Endothelial cell (in vitro differentiated cells): Measurements from ENCODE around the gene CA10. TPM values are rescaled to one million over a fixed set of nuclear protein-coding genes. Genes with fewer than 3 reads are reported as not detected.

Experiments used
- DNase-seq: peaks from one replicate; pipeline ENCODE4 v3.0.0; 2021; ENCODE audit warnings: low spot score
- H3K27ac Mint-ChIP-seq: one replicate; pipeline ENCODE4 v1.8.0; 2021; ENCODE audit warnings: mixed read lengths, inconsistent platforms; ENCODE audit not compliant: unreplicated experiment
- H3K27me3 Mint-ChIP-seq: one replicate; pipeline ENCODE4 v1.8.0; 2021; ENCODE audit warnings: mild to moderate bottlenecking, moderate library complexity, mixed read lengths, inconsistent platforms; ENCODE audit not compliant: unreplicated experiment
- H3K36me3 Mint-ChIP-seq: one replicate; pipeline ENCODE4 v1.8.0; 2021; ENCODE audit warnings: mild to moderate bottlenecking, low read depth, mixed read lengths, inconsistent platforms; ENCODE audit not compliant: unreplicated experiment
- H3K4me1 Mint-ChIP-seq: one replicate; pipeline ENCODE4 v1.8.0; 2021; ENCODE audit warnings: mild to moderate bottlenecking, mixed read lengths, inconsistent platforms; ENCODE audit not compliant: unreplicated experiment
- H3K4me3 Mint-ChIP-seq: one replicate; pipeline ENCODE4 v1.8.0; 2021; ENCODE audit warnings: mild to moderate bottlenecking, mixed read lengths, inconsistent platforms; ENCODE audit not compliant: unreplicated experiment
- H3K9me3 Mint-ChIP-seq: one replicate; pipeline ENCODE4 v1.8.0; 2021; ENCODE audit warnings: mixed read lengths, inconsistent platforms; ENCODE audit not compliant: unreplicated experiment
- CTCF ChIP-seq: fragments of 200-600 bp; sonication (generic); IDR thresholded peaks from one replicate; pipeline ENCODE4 v1.5.0; 2021; ENCODE audit warnings: antibody characterized with exemption; ENCODE audit not compliant: unreplicated experiment
- total RNA-seq: library from RNA; stranded (reverse); fragmentation: NEBNext Ultra II Directional; extraction: Animal tissue kit (Norgen Biotek cat#: 25700); gene quantifications from one replicate; pipeline ENCODE4 v1.2.1, GENCODE V29; 2021; ENCODE audit not compliant: unreplicated experiment

Gene CA10
- total RNA-seq, 1 donor from 2014 or later = not detected

- Mint-ChIP-seq H3K27ac (no peak overlapping the region), H3K4me3 (no peak overlapping the region), H3K4me1 (no peaks in the 10 kb centered on the region), H3K9me3 (no peaks in the 10 kb centered on the region), H3K36me3 (no peaks in the 10 kb centered on the region), H3K27me3 (no peaks in the 10 kb centered on the region)
- no peak for DNase-seq
- no peak for TF ChIP-seq CTCF
Observed at GRCh38 chr17:51992864-51993416, 165.6 kb downstream of the CA10 start.

GRCh38 chr17:51971121-51971520, 187.4 kb downstream of the CA10 start:
- Mint-ChIP-seq H3K4me1 (no peaks in the 10 kb centered on the region), H3K4me3 (no peak overlapping the region), H3K27ac (no peak overlapping the region), H3K9me3 (no peaks in the 10 kb centered on the region), H3K27me3 (no peaks in the 10 kb centered on the region), H3K36me3 (no peaks in the 10 kb centered on the region)
- TF ChIP-seq CTCF = no peak
- no peak for DNase-seq

- Mint-ChIP-seq H3K27me3 (no peaks in the 10 kb centered on the region), H3K4me3 (no peak overlapping the region), H3K9me3 (peaks cover 9% of the 10 kb centered on the region), H3K27ac (no peak overlapping the region), H3K4me1 (no peaks in the 10 kb centered on the region), H3K36me3 (peaks cover 5% of the 10 kb centered on the region)
- no peak for TF ChIP-seq CTCF
- DNase-seq = no peak
Observed at GRCh38 chr17:51961689-51962088, 196.8 kb downstream of the CA10 start.

GRCh38 chr17:51957786-51958185, 200.7 kb downstream of the CA10 start:
- peaks cover 5% of the 10 kb centered on the region for H3K36me3 Mint-ChIP-seq
- H3K4me1 Mint-ChIP-seq = no peaks in the 10 kb centered on the region
- H3K27ac Mint-ChIP-seq = no peak overlapping the region
- H3K27me3 Mint-ChIP-seq = no peaks in the 10 kb centered on the region
- no peak for DNase-seq
- H3K9me3 Mint-ChIP-seq = peaks cover 9% of the 10 kb centered on the region
- no peak for TF ChIP-seq CTCF
- no peak overlapping the region for H3K4me3 Mint-ChIP-seq

GRCh38 chr17:51955245-51955644, 203.3 kb downstream of the CA10 start:
- H3K27ac Mint-ChIP-seq = no peak overlapping the region
- TF ChIP-seq CTCF = no peak
- DNase-seq = no peak
- no peaks in the 10 kb centered on the region for H3K27me3 Mint-ChIP-seq
- no peaks in the 10 kb centered on the region for H3K4me1 Mint-ChIP-seq
- H3K4me3 Mint-ChIP-seq = no peak overlapping the region
- H3K36me3 Mint-ChIP-seq = no peaks in the 10 kb centered on the region
- H3K9me3 Mint-ChIP-seq = peaks cover 5% of the 10 kb centered on the region
